ENCODE measurements around the gene EPRS1.

The EPRS1 gene

DNA sequence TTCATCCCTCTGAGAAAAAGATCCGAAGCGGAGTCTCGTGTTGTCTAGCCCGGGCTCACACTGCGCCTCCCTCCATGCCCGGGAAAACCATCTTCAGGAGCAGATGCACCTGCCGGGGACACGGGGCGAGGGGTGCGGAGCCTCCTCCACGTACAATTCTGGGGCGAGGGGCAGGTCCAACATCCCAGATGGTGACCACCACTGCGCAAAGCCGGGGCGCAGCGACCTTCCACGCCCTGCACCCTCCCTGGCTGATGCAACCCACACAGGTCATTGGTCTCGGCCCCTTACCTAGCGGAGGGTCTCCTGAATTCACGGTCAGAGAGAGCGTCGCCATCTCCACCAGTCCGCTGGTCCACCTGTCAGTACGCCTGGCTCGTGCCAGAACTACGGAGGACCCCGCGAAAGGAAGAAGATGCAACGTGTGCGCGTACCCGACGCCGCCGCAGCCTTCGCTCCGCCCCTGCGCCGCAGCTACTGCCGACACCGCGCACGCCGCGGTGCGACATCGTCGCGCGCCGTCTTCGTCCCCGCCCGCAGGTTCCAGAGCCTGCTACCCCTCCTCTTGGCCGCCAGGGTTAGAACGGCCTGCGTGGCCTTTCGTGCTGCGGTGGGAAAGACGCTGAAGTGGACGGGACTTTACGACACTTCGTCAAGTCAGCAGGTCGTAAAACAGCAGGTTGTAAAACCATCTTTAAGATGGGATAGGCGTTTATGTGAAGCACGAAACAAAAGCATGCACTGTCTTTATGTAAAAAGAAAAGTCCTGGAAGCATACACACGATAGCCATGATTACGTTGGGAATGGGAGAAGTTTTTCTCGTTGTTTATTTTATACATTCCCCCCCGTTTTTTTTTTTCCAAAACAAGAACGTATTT lies at the start of gene EPRS1:
TSS of gene EPRS1 (minus strand) at position 454 of the 879 bp plus-strand sequence. CDS start at position 337, 117 bp downstream.
- DNase-seq = peak; percentile 96

DNA sequence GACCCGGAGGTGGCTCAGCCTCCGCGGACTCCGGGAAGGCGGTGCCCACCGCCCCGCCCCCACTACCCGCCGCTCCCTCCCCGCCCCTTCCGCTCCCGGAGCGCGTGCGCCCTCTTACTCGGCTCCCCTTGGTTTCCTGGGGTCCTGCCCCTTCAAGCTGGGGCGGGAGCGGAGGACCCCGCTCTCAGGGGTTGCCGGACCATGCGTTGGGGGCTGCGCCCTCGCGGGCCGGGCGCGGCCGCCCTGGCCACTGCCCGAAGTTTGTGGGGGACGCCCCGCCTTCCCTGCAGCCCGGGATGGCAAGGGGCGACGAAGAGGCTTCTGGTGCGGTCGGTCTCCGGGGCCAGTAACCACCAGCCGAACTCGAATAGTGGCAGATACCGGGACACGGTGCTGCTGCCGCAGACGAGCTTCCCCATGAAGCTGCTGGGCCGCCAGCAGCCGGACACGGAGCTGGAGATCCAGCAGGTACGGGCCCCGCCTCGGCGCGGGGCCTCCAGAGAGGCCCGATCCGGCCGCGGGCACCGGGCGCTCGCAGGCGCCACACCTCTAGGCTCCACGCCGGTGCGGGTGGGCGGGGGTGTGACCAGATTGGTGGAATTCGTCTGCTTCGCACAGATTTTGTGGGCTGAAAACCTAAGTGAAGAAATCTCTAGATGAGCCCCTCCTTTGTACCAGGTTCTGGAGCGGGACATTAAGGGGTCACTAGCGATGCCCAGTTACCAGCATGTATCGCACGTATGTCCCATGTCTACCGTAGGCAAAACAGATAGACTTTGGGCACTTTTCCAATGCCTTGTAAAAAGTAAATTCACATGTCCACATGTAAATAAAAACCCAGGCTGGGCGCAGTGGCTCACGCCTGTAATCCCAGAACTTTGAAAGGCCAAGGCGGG lies 48.0 kb upstream of the EPRS1 start, which contains the start of gene IARS2:
TSS of gene IARS2 (plus strand) at position 117 of the 896 bp plus-strand sequence. CDS start at position 202, 85 bp downstream.
- DNase-seq = peak; percentile 91

DNA sequence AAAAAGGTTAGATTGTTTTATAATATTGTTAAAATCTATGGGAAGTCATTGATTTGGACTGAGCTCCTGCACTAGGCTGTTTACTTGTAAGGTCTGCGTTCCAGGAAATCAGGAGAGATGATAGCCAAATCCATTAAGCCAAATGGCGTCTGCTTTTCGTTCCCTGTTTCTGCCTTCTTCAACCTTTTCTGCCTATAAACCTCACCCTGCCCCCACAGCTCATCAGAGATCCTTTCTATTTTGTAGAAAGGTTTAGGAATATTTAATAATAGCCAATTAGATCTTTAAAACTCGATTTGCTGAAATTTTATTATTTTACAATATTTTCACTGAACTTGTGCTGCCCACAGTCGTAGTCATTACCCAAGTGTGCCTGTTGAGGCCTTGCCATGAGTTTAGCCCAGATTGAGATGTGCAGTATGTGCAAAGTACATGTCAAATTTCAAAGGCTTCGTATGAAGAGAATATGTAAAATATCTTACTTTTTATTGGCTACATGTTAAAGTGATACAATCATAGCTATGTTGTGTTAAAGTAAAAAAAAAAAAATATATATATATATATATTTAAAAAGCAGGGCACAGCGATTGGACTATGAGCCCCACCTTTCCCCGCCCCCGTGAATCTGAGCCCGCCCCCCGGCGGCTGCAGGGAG lies 47.2 kb upstream of the EPRS1 start:
- DNase-seq = no peak

DNA sequence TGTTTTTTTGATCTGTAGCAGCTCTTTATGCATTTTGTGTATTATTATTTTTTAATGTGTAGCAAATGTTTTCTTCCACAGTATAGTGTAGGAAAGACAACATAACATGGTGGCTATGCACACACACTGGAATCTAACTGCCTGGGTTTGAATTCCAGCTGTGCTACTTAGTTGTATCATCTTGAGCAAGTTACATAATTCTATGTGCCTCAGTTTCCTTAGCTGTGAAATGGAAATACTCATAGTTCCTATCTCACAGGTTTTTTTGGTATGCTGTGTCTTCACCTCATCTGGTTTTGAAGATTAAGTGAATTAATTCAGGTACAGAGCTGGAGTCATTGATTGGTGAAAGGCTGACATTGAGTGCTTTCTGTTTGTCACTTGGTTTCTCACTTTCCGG lies 46.4 kb upstream of the EPRS1 start:
- no peak for DNase-seq

DNA sequence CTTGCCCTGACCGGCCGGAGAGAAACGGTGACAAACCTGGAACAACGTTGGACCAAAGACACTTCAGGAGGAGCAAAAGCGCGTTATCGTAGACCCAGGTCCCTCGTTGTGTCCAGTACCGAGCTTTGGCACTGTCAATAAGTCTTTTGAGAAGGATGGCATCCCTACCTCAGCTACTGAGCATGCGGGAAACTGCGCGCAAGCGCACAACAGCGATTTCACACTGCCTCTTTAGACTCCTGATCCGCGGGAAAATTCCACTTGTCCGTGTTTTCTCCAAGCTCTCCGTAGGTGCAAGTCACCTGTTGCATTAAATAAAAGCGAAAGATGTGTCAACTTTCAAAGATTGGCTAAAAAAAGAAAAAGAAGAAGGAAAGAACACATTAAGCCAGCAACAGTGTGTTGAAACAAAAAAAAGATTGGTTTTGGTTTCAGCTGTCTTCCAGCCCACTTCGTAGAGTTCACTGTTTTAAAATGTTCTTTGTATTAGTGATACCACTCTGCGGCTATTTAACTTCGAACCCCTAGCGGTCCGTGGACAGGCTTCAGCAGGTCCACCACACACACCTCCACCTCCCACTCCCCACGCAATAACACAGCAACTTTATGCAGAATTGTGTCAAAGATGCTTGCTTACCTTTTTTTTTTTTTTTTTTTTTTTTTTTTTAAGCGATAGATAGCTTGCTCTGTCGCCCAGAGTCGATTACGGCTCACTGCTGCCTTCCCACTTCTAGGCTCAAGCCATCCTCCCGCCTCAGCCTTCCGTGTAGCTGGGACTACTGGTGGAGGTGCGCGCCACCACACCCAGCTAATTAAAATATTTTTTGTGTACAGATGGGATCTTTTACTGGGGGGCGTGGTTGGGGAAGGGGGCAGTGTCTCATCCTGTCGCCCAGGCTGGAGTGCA lies 43.6 kb upstream of the EPRS1 start, which contains the start of gene BPNT1:
TSS of gene BPNT1 (minus strand) at position 139 of the 907 bp plus-strand sequence. CDS start 9,942 bp downstream, outside the sequence.
- peak; percentile 96 for DNase-seq

DNA sequence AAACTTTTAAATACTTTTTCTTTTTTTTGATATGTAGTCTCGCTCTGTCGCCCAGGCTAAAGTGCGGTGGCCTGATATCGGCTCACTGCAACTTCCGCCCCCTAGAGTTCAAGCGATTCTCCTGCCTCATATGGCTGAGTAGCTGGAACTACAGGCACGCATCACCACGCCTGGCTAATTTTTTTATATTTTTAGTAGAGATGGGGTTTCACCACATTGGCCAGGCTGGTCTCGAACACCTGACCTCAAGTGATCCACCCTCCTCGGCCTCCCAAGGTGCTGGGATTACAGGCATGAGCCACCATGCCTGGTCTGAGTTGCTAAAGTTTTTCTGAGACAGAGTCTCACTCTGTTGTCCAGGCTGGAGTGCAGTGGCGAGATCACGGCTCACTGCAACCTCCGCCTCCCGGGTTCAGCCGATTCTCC lies 40.0 kb upstream of the EPRS1 start:
- peak; percentile 28 for DNase-seq

DNA sequence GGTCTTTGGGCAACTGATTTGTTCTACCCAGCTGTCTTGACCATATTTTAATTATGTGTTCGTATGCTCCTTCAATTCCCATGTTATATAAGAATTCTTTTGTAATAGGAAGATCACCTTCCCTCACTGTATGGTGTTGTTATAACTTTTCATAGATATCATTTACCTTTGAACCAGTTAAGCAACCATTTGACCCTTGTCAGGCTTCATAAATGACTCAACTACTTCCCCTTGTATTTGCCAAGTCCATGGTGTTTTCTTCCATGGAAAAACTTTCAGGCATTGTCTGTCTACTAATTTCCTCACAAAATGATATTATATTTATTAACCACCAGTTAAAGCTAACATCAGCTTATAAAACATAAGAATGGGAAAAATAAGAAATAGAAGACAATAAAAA lies 38.2 kb upstream of the EPRS1 start:
- no peak for DNase-seq

DNA sequence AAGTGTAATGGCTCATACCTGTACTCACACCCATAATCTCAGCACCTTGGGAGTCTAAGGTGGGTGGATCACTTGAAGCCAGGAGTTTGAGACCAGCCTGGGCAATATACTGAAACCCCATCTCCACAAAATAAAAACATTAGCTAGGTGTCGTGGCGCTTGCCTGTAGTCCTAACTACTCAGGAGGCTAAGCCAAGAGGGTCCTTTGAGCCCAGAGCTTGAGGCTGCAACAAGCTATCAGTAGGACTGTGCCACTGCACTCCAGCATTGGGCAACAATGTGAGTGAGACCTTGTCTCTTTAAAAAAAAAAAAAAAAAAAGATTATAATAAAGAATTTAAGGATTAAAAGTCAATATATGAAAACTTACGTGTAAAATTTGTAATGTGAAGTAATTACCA lies 31.6 kb upstream of the EPRS1 start:
- no peak for DNase-seq

DNA sequence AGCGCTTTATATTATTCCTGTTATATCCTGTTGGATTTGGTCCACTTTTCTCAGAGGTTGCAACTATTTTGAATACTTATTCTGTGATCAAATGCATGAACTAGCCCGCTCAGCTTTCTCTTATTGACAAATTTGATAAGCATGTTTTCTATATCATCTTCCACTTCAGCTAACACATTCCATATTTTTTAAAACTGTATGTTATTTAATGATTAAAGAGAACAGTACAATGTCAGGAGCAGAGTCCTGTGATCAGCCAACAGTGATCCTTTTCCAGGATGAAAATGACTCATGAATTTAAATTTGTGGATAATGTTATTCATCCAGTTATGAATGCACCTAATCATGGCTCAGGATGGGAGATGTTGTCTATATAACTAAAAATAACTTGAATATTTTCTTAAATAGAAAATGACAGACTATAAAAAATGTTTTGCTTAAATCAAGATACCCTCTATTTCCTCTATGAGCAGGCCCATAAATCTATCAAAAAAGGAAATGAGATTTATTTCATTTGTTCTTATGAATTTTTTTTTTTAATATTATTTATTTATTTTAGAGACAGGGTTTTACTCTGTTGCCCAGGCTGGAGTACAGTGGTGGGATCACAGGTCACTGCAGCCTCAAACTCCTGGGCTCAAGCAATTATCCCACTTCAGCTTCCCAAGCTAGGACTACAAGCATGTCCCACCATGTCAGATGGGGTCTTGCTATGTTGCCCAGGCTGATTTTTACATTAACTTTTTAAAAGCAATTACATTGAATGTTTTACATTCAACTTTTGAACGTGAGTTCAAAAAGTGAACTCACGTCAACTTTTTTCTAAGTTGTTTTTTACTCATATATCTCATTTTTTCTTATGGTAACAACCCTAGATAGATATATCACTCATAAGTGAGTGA lies 30.8 kb upstream of the EPRS1 start:
- no peak for DNase-seq

DNA sequence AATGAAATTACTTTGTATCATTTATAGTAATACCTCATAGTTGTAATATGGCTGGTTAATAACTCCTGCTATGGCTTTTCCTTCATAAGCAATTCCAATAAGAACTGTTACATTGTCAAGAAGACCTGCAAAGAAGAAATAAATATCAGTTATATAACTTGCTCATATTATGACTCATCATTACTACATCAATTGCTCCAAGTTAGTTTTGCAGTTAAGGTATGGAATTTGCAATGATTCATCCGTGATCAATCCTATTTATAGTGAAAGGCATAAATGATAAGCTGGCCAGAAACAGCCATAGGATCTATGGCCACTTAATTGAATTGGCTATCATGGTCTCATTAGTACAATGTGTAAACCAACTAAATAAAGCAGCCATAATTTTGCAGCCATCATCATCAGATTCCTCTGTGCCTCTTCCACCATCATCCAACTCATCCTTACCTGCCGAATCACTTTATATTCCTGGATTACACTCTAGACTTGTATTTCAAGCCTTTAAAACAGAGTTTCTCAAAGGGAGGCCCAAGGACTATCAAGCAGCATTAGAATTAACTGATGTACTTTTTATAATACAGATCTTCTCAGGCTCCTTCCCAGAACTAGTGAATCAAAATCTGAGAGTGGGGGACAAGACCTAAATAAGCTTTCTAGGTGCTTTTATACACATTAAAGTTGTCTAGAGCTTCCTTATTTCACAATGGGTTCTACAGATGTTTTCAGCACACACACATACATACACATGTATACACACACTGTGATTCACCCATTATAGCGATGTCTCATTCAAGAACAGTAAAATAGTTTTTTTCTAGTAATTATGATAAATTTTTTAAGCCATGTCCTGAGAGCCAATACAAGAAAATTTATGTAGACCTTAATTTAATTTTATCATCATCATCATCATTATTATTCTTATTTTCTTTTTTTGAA lies 21.2 kb upstream of the EPRS1 start:
- DNase-seq = no peak

DNA sequence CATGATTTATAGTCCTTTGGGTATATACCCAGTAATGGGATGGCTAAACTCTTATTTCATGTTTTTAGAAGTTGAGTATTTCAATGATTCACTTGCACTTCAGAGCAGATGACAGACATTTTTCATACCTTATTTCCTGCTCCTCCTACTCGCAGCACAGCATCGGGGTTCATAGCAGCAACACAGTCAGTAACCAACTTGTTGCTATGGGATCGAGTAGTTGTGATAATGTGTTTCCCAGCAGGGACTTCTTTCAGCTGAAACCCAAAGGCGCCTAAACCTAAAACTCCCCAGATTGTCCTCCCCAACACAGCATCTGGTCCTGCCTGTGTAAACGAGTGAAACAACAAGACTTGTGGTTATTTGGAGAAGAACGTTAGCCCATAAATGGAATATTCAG lies 16.3 kb upstream of the EPRS1 start:
- no peak for DNase-seq

DNA sequence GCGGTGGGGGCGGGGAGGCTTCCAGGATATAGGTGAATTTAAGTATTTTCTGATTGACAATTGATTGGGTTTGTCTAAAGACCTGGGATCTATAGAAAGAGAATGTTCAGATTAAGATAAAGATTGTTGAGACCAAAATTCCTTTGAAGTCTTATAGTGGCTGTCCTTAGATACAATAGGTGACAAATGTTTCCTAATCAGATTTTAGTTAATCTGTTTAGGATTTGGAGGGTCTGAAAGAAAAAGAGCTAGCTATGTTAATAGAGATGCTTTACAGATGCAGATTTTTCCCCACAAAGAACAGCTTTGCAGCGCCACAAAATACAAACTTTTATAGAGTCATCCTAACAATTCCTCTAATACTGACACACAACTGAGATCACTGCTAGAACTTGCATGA lies 14.6 kb upstream of the EPRS1 start:
- no peak for DNase-seq

DNA sequence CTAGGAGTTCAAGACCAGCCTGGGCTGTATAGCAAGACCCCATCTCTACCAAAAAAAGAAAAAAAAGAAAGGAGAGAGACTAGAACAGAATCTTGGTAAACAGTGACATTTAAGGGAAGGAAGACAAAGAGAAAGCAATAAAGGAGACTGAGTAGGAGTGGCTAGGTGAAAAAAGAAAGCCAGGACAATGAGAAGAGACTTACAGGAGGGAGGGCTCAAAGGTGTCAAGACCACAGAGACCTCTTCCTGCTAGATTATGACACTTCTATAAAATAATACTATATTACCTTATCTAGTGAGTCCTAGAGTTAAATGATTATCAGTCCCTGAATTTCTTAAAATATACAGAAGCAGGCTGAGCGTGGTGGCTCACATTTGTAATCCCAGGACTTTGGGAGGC lies 10.1 kb upstream of the EPRS1 start:
- DNase-seq = no peak

DNA sequence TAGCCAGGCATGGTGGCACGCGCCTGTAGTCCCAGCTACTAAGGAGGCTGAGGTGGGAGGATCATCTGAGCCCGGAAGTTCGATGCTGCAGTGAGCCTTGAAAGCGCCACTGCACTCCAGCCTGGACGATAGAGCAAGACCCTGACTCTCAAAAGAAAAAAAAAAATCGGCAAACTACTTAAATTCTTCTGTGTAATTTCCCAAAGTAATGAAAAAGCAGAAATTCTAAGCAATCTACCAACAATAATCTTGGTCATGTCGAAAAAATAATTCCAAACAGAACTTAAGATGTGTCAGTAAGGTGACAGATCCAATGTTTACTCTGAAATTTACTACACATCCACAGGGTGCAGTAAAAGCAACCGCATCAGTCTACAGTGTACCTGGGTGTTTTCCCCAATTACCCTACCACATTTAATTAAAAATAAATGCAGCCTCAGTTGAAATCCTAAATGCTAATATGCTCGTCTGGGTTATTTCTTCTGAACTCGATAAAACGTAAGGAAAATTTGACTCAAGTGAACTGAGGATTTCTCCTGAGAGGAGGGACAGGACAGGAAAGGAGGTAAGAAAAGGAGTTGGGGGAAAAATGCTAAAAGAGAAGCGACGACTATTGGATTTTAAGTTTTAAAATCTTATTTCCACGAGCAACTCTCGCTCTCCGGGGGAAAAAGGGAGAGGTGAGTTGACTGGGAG lies 801 bp downstream of the EPRS1 start:
- DNase-seq = no peak

DNA sequence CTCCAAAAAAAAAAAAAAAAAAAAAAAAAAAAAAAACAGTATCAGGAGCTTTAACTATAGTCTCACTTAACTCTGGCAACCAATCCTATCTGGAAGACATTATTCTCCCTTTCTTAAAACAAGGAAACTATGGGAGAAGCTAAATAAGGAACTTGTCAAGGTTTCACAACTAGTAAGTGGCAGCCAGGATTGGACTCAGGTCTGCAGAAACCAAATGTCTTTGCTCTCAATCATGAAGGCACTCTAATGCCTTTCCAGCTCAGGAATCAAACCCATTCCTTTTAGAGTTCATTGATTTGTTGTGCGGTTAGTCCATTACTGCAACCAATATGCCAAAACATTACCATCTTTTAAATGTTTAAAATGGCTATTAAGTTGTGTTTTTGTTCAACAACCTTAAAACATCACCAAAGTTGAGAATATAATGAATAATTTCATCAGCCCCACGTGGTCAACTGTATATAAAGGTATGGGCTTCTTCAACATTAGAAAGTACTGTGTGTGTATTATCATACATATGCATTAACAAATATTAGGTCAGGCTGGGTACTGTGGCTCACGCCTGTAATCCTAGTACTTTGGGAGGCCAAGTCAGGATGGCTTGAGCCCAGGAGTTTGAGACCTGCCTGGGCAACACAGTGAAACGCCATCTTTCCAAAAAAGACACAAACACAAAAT lies 1.5 kb downstream of the EPRS1 start:
- no peak for DNase-seq

DNA sequence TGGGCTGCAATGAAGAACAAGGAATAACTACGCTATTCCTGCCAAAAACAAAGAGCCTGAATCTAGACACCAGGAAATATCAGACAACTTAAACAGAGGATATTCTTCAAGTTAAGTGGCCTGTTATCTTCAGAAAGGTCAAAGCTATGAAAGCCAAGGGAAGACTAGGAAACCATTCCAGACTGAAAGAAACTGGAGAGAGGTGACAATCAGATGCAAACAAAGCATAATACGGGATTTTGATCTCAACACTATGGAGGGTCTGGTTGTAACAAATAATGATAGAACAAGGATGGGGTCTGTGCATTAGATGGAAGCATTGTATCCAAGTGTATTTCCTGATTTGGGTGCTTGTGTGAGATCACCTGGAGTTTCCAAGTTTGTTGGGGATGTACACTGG lies 2.7 kb downstream of the EPRS1 start:
- no peak for DNase-seq

DNA sequence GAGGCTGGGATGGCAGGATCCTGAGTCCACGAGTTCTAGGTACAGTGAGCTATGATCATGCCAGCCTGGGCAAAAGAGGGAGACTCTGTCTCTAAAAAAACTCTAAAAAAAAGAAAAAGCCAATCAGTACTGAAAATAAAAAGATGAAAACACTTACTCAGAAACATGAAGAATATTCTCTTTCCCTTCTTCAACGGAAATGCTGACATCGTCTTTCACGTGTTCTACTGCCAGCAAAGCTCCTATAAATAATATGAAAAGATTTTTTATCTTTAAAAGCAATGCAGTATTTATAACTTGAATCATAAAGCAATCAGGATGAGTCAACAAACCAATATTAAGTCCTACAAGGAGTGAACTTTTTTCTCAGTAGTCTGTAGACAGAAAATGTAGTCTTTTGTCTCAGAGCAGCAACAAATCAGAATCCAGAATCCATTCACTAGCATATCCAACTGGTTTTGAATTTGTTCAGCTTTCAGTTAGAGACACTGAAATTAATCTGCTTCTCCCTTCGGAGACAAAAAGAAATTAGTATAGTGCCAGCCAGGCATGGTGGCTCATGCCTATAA lies 6.2 kb downstream of the EPRS1 start:
- DNase-seq = no peak

DNA sequence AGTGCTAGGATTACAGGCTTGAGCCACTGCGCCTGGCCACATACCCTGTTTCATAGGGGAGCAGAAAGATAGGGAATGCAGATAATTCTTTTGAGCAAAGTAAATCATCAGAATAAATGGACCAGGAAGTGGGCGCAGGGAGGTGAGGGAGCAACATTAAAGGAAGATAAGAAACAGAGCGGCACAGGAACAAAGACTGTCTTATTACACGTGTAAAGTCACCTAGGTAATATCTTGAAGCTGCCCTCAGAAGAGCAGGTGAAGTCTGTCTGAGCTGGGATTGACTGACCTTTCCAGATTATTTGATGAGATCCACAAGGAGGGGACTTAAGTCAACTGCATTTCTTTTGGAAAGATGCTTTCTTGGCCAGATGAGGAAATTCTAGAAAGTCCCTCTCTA lies 7.7 kb downstream of the EPRS1 start:
- DNase-seq = no peak

All from CD4-positive, alpha-beta T cell treated with Interferon gamma for 1 hour (primary cell).